ENCODE measurements around the gene AGBL4.

The AGBL4 gene

GRCh38 chr1:48627486-48627885 is 1396.3 kb downstream of the AGBL4 start:
- no peak for DNase-seq

- DNase-seq, result no peak
Measured at GRCh38 chr1:48619539-48619938, 1404.2 kb downstream of the AGBL4 start.

GRCh38 chr1:48617252-48617651 is 1406.5 kb downstream of the AGBL4 start:
- DNase-seq, result no peak

- DNase-seq, result no peak
Measured at GRCh38 chr1:48616710-48617109, 1407.0 kb downstream of the AGBL4 start.

GRCh38 chr1:48611841-48612240 is 1411.9 kb downstream of the AGBL4 start:
- no peak for DNase-seq

- DNase-seq, result peak; percentile 15
Measured at GRCh38 chr1:48610628-48611542, 1412.9 kb downstream of the AGBL4 start.

GRCh38 chr1:48608882-48609281 is 1414.9 kb downstream of the AGBL4 start:
- no peak for DNase-seq

GRCh38 chr1:48603222-48603621 is 1420.5 kb downstream of the AGBL4 start:
- no peak for DNase-seq

- DNase-seq, result no peak
Measured at GRCh38 chr1:48602349-48602748, 1421.4 kb downstream of the AGBL4 start.

GRCh38 chr1:48600182-48600581 is 1423.6 kb downstream of the AGBL4 start:
- no peak for DNase-seq

GRCh38 chr1:48597663-48598062 is 1426.1 kb downstream of the AGBL4 start:
- DNase-seq, result no peak

- no peak for DNase-seq
Measured at GRCh38 chr1:48596046-48596445, 1427.7 kb downstream of the AGBL4 start.

GRCh38 chr1:48595613-48596012 is 1428.1 kb downstream of the AGBL4 start:
- DNase-seq, result no peak

- no peak for DNase-seq
Measured at GRCh38 chr1:48592330-48592729, 1431.4 kb downstream of the AGBL4 start.

- no peak for DNase-seq
Measured at GRCh38 chr1:48591181-48591580, 1432.6 kb downstream of the AGBL4 start.

GRCh38 chr1:48588061-48588460 is 1435.7 kb downstream of the AGBL4 start:
- DNase-seq, result no peak

- DNase-seq, result no peak
Measured at GRCh38 chr1:48582408-48582807, 1441.3 kb downstream of the AGBL4 start.

- DNase-seq, result no peak
Measured at GRCh38 chr1:48581270-48581669, 1442.5 kb downstream of the AGBL4 start.

GRCh38 chr1:48576565-48576964 is 1447.2 kb downstream of the AGBL4 start:
- DNase-seq, result no peak

GRCh38 chr1:48572646-48573258 is 1451.0 kb downstream of the AGBL4 start:
- DNase-seq, result peak; percentile 70

- no peak for DNase-seq
Measured at GRCh38 chr1:48572134-48572533, 1451.6 kb downstream of the AGBL4 start.

- DNase-seq, result no peak
Measured at GRCh38 chr1:48571303-48571987, 1452.3 kb downstream of the AGBL4 start.

GRCh38 chr1:48570568-48570967 is 1453.2 kb downstream of the AGBL4 start:
- no peak for DNase-seq

GRCh38 chr1:48568501-48568900 is 1455.3 kb downstream of the AGBL4 start:
- DNase-seq, result no peak

All from NCI-H1694 treated with DMSO at 0.1 percent for 48 hours (cell line).